ENCODE data around the gene NOD1.

- TF ChIP-seq CTCF (IDR thresholded peaks at IDR 0.05) = no peak
- no peak for TF ChIP-seq POLR2A (IDR thresholded peaks at IDR 0.05)
Measured at GRCh38 chr7:30476459-30477145, 2.0 kb downstream of the NOD1 start.
